Measurements from ENCODE around the gene ARID3B. TPM values are rescaled to one million over a fixed set of nuclear protein-coding genes. Genes with fewer than 3 reads are reported as not detected.

ARID3B gene
- polyA plus RNA-seq, 3 donors from 2014 or later, result 3.2 to 17.3 (median 6.6) TPM

- Mint-ChIP-seq H3K4me1 (no peaks in the 10 kb centered on the region), H3K27ac (peak overlapping the region in 2 of 6 donors; percentile 25 to 30), H3K9me3 (no peaks in the 10 kb centered on the region), H3K4me3 (no peak overlapping the region), H3K27me3 (ENCODE audit: low read depth in 3 of 3) (no peaks in the 10 kb centered on the region), H3K36me3 (peaks cover 4 to 10% (median 4%) of the 10 kb centered on the region in 3 donors)
- DNase-seq, result no peak
These were observed 102.0 kb downstream of the ARID3B start for GRCh38 chr15:74642734-74643664.

DNA sequence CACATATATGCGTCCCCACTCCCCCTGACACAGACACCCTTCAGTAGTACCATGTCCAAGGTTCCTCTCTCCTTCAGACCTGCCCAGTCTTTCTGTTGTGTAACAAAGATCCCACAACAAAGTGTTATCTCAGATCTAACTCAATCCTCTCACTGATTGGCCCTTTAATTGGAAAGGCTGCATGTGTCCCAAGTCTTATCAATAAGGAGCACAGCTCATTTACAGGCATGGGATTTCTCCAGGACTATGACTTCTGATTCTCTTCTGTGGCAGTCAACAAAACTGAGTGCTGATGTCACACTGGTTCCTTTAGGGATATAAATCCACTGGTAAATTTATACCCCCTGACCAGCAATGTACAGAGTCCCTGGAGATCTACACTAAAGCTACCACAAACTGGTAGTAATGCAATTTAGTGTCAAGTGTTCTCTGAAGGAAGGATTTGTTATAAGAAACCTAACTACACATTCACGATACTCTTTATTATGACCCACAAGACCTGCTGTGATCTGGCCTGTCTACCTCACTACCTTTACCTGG, 102.7 kb downstream of the ARID3B start:
- H3K4me1 Mint-ChIP-seq, result peaks cover 0 to 4% of the 10 kb centered on the region in 2 donors
- H3K27me3 Mint-ChIP-seq (ENCODE audit: low read depth in 3 of 3), result no peaks in the 10 kb centered on the region
- H3K4me3 Mint-ChIP-seq, result no peak overlapping the region
- DNase-seq, result no peak
- H3K27ac Mint-ChIP-seq, result peak overlapping the region in 1 of 6 donors; percentile 25
- H3K36me3 Mint-ChIP-seq, result peaks cover under 1 to 5% (median 3%) of the 10 kb centered on the region in 3 donors
- no peaks in the 10 kb centered on the region for H3K9me3 Mint-ChIP-seq

GRCh38 chr15:74646480-74646879, 105.5 kb downstream of the ARID3B start:
- no peak for DNase-seq
- Mint-ChIP-seq H3K27me3 (ENCODE audit: low read depth in 3 of 3) (no peaks in the 10 kb centered on the region), H3K36me3 (no peaks in the 10 kb centered on the region), H3K4me1 (peaks cover 0 to 12% of the 10 kb centered on the region in 2 donors), H3K4me3 (no peak overlapping the region), H3K9me3 (no peaks in the 10 kb centered on the region), H3K27ac (peak overlapping the region in 2 of 6 donors; percentile 9 to 32)

Other genes with a start within 250 kb of the ARID3B start
- gene CYP11A1, start 173.6 kb upstream of the ARID3B start, polyA plus RNA-seq, result not detected
- 1 to 10 TPM in 1 of 3 donors, under 1 TPM in 1, not detected in 1; 0.90 to 3.7 TPM for gene SEMA7A, start 107.3 kb upstream of the ARID3B start, polyA plus RNA-seq
- gene UBL7, start 80.1 kb upstream of the ARID3B start, polyA plus RNA-seq, result 100 to 1,000 TPM; 110 to 163 (median 128) TPM
- gene CLK3, start 74.6 kb downstream of the ARID3B start, polyA plus RNA-seq, result 10 to 100 TPM; 32.4 to 82.1 (median 68.2) TPM
- gene EDC3, start 154.8 kb downstream of the ARID3B start, polyA plus RNA-seq, result 10 to 100 TPM; 17.4 to 30.4 (median 26.1) TPM
- not detected for gene CYP1A1, start 184.3 kb downstream of the ARID3B start, polyA plus RNA-seq
- not detected for gene CYP1A2, start 207.6 kb downstream of the ARID3B start, polyA plus RNA-seq
- 100 to 1,000 TPM in 1 of 3 donors, 10 to 100 TPM in 2; 94.0 to 180 (median 95.9) TPM for gene CSK, start 240.9 kb downstream of the ARID3B start, polyA plus RNA-seq